Measurements from ENCODE around the gene CSPG4.

DNA sequence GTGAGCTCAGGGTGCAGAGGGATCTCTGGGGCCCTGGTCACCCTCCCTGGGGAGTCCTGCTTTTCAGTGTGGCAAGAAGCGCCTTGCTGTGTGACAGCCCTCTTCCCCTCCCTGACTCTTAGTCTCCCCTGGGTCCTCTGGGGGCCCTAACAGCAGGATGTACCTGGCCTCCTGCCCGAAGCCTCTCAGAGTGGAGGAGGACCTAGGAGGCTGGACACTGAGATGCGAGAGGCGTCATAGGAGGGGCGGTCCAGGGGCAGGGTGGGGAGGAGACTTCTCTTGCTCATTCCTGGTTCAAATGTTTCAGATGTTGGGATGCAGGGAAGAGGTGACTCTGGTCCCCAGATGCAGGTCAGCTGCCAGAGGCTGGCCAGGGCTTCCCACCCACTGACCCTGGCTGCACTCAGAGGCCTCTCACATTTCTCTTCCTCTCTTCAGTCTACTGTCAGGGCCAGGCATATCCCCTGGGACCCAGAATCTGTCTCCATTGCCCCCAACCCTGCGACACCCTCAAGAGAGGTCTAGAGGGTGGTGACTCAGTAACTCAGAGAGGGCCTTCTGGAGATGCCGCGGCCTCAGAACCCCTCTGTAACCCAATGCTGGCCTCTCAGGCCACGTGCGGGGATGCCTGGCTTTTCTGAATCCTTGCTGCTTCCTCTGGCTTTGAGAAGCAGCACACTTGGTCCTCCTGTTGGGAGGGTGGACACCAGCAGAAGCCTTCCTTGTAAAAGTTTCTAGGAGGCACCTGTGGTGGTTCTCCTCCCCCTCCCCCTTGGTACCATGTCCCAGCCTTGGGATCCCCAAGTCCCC, 39.0 kb downstream of the CSPG4 start:
- TF ChIP-seq, protein P1, sequence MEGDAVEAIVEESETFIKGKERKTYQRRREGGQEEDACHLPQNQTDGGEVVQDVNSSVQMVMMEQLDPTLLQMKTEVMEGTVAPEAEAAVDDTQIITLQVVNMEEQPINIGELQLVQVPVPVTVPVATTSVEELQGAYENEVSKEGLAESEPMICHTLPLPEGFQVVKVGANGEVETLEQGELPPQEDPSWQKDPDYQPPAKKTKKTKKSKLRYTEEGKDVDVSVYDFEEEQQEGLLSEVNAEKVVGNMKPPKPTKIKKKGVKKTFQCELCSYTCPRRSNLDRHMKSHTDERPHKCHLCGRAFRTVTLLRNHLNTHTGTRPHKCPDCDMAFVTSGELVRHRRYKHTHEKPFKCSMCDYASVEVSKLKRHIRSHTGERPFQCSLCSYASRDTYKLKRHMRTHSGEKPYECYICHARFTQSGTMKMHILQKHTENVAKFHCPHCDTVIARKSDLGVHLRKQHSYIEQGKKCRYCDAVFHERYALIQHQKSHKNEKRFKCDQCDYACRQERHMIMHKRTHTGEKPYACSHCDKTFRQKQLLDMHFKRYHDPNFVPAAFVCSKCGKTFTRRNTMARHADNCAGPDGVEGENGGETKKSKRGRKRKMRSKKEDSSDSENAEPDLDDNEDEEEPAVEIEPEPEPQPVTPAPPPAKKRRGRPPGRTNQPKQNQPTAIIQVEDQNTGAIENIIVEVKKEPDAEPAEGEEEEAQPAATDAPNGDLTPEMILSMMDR (IDR thresholded peaks at IDR 0.05 in 2 of 3, conservative IDR thresholded peaks at IDR 0.05 in 1 of 3; ENCODE audit: control insufficient read depth in 2 of 3, extremely low read depth in 1 of 3, insufficient read depth in 1 of 3, low read depth in 3 of 3, low read length in 3 of 3), result no peak
- TF ChIP-seq, protein P2, sequence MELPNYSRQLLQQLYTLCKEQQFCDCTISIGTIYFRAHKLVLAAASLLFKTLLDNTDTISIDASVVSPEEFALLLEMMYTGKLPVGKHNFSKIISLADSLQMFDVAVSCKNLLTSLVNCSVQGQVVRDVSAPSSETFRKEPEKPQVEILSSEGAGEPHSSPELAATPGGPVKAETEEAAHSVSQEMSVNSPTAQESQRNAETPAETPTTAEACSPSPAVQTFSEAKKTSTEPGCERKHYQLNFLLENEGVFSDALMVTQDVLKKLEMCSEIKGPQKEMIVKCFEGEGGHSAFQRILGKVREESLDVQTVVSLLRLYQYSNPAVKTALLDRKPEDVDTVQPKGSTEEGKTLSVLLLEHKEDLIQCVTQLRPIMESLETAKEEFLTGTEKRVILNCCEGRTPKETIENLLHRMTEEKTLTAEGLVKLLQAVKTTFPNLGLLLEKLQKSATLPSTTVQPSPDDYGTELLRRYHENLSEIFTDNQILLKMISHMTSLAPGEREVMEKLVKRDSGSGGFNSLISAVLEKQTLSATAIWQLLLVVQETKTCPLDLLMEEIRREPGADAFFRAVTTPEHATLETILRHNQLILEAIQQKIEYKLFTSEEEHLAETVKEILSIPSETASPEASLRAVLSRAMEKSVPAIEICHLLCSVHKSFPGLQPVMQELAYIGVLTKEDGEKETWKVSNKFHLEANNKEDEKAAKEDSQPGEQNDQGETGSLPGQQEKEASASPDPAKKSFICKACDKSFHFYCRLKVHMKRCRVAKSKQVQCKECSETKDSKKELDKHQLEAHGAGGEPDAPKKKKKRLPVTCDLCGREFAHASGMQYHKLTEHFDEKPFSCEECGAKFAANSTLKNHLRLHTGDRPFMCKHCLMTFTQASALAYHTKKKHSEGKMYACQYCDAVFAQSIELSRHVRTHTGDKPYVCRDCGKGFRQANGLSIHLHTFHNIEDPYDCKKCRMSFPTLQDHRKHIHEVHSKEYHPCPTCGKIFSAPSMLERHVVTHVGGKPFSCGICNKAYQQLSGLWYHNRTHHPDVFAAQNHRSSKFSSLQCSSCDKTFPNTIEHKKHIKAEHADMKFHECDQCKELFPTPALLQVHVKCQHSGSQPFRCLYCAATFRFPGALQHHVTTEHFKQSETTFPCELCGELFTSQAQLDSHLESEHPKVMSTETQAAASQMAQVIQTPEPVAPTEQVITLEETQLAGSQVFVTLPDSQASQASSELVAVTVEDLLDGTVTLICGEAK (IDR thresholded peaks at IDR 0.05; ENCODE audit: borderline replicate concordance), result no peak
- TF ChIP-seq, protein P3, sequence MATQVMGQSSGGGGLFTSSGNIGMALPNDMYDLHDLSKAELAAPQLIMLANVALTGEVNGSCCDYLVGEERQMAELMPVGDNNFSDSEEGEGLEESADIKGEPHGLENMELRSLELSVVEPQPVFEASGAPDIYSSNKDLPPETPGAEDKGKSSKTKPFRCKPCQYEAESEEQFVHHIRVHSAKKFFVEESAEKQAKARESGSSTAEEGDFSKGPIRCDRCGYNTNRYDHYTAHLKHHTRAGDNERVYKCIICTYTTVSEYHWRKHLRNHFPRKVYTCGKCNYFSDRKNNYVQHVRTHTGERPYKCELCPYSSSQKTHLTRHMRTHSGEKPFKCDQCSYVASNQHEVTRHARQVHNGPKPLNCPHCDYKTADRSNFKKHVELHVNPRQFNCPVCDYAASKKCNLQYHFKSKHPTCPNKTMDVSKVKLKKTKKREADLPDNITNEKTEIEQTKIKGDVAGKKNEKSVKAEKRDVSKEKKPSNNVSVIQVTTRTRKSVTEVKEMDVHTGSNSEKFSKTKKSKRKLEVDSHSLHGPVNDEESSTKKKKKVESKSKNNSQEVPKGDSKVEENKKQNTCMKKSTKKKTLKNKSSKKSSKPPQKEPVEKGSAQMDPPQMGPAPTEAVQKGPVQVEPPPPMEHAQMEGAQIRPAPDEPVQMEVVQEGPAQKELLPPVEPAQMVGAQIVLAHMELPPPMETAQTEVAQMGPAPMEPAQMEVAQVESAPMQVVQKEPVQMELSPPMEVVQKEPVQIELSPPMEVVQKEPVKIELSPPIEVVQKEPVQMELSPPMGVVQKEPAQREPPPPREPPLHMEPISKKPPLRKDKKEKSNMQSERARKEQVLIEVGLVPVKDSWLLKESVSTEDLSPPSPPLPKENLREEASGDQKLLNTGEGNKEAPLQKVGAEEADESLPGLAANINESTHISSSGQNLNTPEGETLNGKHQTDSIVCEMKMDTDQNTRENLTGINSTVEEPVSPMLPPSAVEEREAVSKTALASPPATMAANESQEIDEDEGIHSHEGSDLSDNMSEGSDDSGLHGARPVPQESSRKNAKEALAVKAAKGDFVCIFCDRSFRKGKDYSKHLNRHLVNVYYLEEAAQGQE (IDR thresholded peaks at IDR 0.05; ENCODE audit: low read depth, low read length), result no peak
- TF ChIP-seq ZNF274 (IDR thresholded peaks at IDR 0.05; ENCODE audit: insufficient read depth, insufficient read length) (no peak), TAF1 (IDR thresholded peaks at IDR 0.05; ENCODE audit: borderline replicate concordance, low read depth, low read length) (no peak), SUZ12 (IDR thresholded peaks at IDR 0.05; ENCODE audit: unreplicated experiment) (no peak), RFX5 (IDR thresholded peaks at IDR 0.05; ENCODE audit: low read depth, low read length) (no peak), CHD4 (IDR thresholded peaks at IDR 0.05) (no peak), HCFC1 (IDR thresholded peaks at IDR 0.05; ENCODE audit: low read length) (no peak), POLR2A (IDR thresholded peaks at IDR 0.05; ENCODE audit: low read depth, low read length) (no peak), ZZZ3 (IDR thresholded peaks at IDR 0.05; ENCODE audit: control insufficient read depth, insufficient read length, low read depth) (no peak)
- TF ChIP-seq, protein P4, sequence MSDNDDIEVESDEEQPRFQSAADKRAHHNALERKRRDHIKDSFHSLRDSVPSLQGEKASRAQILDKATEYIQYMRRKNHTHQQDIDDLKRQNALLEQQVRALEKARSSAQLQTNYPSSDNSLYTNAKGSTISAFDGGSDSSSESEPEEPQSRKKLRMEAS (IDR thresholded peaks at IDR 0.05; ENCODE audit: low read depth, low read length), result no peak
